ENCODE results near the gene RAB22A.

DNA sequence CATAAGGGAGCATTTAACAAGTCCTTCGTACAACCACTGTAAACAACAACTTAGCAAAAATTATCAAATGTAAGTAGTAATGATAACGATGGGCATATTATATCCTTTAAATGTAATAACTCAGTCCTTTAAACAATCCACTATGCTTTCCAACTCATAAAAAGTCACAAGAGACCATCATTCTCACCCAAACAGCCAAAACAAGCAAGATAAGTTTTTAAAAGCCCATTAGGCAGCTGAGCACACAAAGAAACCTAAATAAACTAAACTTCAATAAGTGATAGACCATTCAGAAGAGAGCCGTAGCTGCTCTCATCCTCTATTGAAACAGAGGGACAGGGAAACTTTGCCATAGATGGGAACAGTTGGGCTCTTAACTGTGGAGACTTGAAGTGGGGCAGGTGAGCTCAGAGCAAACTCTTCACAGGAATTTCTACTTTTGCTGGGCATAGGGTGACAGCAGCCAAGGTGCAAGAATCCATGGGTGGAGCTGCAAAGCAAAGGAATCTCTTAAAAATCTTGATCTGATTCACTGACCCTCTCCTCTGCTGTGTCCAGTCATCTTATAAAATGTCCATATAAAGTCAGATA lies 22.5 kb downstream of the RAB22A start:
- TF ChIP-seq CAMTA2 (CRISPR knock-in tag; conservative IDR thresholded peaks at IDR 0.05) (no peak), SP1 (CRISPR knock-in tag; IDR thresholded peaks at IDR 0.05) (no peak), BCL6 (CRISPR knock-in tag; IDR thresholded peaks at IDR 0.05) (no peak), BRD4 (IDR thresholded peaks at IDR 0.05) (no peak), YBX1 (IDR thresholded peaks at IDR 0.05) (no peak), ZNF232 (CRISPR knock-in tag; IDR thresholded peaks at IDR 0.05) (no peak), MYC (IDR thresholded peaks at IDR 0.05; ENCODE audit: low read depth, low read length) (no peak), MYC (CRISPR knock-in tag; IDR thresholded peaks at IDR 0.05; ENCODE audit: borderline replicate concordance, low read depth) (no peak), ZNF140 (CRISPR knock-in tag; IDR thresholded peaks at IDR 0.05) (no peak), TRIM24 (IDR thresholded peaks at IDR 0.05) (no peak), SREBF2 (CRISPR knock-in tag; IDR thresholded peaks at IDR 0.05) (no peak)
